K562 treated with DMSO at 1 percent for 12 hours (cell line): ENCODE results near the gene MCCC1. TPM values are rescaled to one million over a fixed set of nuclear protein-coding genes. Genes with fewer than 3 reads are reported as not detected.

Experiments
- total RNA-seq: library from RNA; unstranded; fragments of 300-600 nt; gene quantifications from 2 replicates; pipeline ENCODE4 v1.2.3, GENCODE V29; 2022; ENCODE audit not compliant: insufficient read depth

MCCC1 gene
- total RNA-seq = 10.7 and 20.1 TPM in 2 replicates

GRCh38 chr3:183099026-183099837 lies at the start of gene MCCC1:
Gene MCCC1 (minus strand): TSS chr3:183099496. CDS start chr3:183099440, 56 bp downstream.

DNA sequence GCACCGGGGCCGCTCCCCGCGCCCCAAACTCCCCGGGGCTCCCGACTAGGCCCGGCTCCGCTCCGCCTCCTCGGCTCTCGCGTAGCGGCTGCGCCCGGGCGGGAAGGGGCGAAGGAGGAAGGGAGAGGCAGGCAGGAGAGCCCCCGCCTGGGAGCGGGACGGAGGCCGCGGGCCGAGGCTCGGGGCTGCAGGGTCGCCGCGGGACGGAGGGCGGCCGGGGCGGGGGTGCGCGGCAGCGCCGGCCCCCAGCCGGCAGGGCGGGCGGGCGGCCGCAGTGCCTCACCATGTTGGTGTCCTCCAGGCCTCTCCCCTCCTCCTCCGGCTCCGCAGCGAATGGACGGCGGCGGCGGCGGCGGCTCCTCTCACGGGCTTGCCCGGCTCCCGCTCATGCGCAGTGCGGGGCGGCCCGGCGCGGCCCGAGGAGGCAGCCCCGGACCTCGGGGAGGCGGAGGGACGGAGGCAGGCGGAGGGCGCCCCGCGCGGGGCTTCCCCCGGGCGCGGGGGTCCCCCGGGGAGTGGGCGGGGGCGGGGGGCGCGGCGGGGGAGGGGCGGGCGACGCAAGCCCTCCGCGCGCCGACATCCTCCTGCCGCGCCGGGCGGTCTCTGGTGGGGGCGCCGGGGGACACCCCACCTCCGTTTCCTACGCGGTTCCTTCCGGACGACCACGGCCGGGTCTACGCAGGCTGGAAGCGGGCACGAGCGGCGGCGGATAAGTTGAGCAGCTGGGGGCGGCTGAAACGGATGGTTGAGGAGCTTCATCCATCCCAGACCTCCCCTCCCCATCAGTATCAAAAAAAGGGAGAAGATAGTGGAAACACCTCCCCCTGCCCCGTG lies 118.9 kb downstream of the MCCC1 start, which contains the start of gene DCUN1D1:
DCUN1D1 (minus strand) TSS at position 335 of the 834 bp plus-strand sequence; CDS start at position 286, 49 bp downstream.

Other genes starting within 250 kb of the MCCC1 start
- gene DCUN1D1, start 119.0 kb downstream of the MCCC1 start, total RNA-seq = 3.7 and 17.9 TPM in 2 replicates
- 1.4 and 6.8 TPM in 2 replicates for gene LAMP3, start 63.2 kb upstream of the MCCC1 start, total RNA-seq
- gene B3GNT5, start 153.8 kb upstream of the MCCC1 start, total RNA-seq = 4.9 and 18.8 TPM in 2 replicates